HEK293 (cell line): ENCODE data around the gene CCDC122.

Experiments used
- CTCF ChIA-PET: fragments of 350-600 bp; formaldehyde crosslinking; extraction: SDS; loops from one replicate; lab custom pipeline; 2021; ENCODE audit warnings: antibody characterized with exemption; lab: Yijun Ruan, JAX
- POLR2A ChIA-PET: fragments of 300-600 bp; formaldehyde crosslinking; extraction: SDS; loops from one replicate; lab custom pipeline; 2020; ENCODE audit warnings: antibody characterized with exemption, inconsistent platforms; lab: Yijun Ruan, JAX
- H3K27ac ChIP-seq: fragments of 200-500 bp; sonication (Bioruptor generic); 2 replicates; pipeline ENCODE4 v1.5.1; 2014; ENCODE audit warnings: low read depth, low read length, control low read depth, inconsistent platforms; ENCODE audit errors: extremely low read depth
- H3K36me3 ChIP-seq, 2 experiments: fragments of 200-500 bp in 1 of 2; sonication (Bioruptor generic) in 1 of 2; 1 replicate in 1 of 2; 2 replicates in 1 of 2; pipeline ENCODE4 v1.5.1; 2014 to 2017; ENCODE audit warnings: inconsistent platforms in 2 of 2, low read length in 2 of 2; ENCODE audit not compliant: control insufficient read depth in 2 of 2, insufficient read depth in 1 of 2
- H3K4me1 ChIP-seq: fragments of 200-500 bp; sonication (Bioruptor generic); 2 replicates; pipeline ENCODE4 v1.5.1; 2014; ENCODE audit warnings: mild to moderate bottlenecking, low read length, inconsistent platforms; ENCODE audit not compliant: control insufficient read depth, insufficient read depth
- H3K4me3 ChIP-seq: 2 replicates; pipeline ENCODE4 v1.5.1; 2011; ENCODE audit warnings: low read depth, mild to moderate bottlenecking, control low read depth, low read length, moderate library complexity
- H3K9me3 ChIP-seq: fragments of 200-500 bp; sonication (Bioruptor generic); 2 replicates; pipeline ENCODE4 v1.5.1; 2014; ENCODE audit warnings: low read depth, low read length, inconsistent platforms; ENCODE audit not compliant: control insufficient read depth, insufficient read depth
- EGR2 ChIP-seq: fragments of 450-650 bp; formaldehyde crosslinking; IDR thresholded peaks from 2 replicates; pipeline ENCODE4 v1.5.1; 2016; ENCODE audit warnings: low read depth, missing biosample characterization, missing genetic modification characterization
- GFI1B ChIP-seq: fragments of 450-650 bp; formaldehyde crosslinking; IDR thresholded peaks from 2 replicates; pipeline ENCODE4 v1.5.1; 2016; ENCODE audit warnings: missing biosample characterization, missing genetic modification characterization
- GLI4 ChIP-seq: fragments of 450-650 bp; formaldehyde crosslinking; IDR thresholded peaks from 2 replicates; pipeline ENCODE4 v1.5.1; 2016; ENCODE audit warnings: missing biosample characterization, missing genetic modification characterization
- GLIS2 ChIP-seq: fragments of 450-650 bp; formaldehyde crosslinking; IDR thresholded peaks from 2 replicates; pipeline ENCODE4 v1.5.1; 2016; ENCODE audit warnings: missing biosample characterization, missing genetic modification characterization
- HIC1 ChIP-seq: fragments of 450-650 bp; formaldehyde crosslinking; IDR thresholded peaks from 2 replicates; pipeline ENCODE4 v1.5.1; 2016; ENCODE audit warnings: missing biosample characterization, missing genetic modification characterization
- HOXC10 ChIP-seq: sonication (generic); formaldehyde crosslinking; IDR thresholded peaks from 2 replicates; pipeline ENCODE4 v1.8.1; 2023; ENCODE audit warnings: mild to moderate bottlenecking, missing genetic modification reagents
- KLF17 ChIP-seq: fragments of 450-650 bp; formaldehyde crosslinking; IDR thresholded peaks from 2 replicates; pipeline ENCODE4 v1.5.1; 2016; ENCODE audit warnings: missing biosample characterization, missing genetic modification characterization
- MEIS1 ChIP-seq: sonication (generic); formaldehyde crosslinking; IDR thresholded peaks from 2 replicates; pipeline ENCODE4 v1.8.1; 2022; ENCODE audit warnings: missing genetic modification reagents, mild to moderate bottlenecking, borderline replicate concordance
- RBAK ChIP-seq: fragments of 450-650 bp; formaldehyde crosslinking; IDR thresholded peaks from 2 replicates; pipeline ENCODE4 v1.5.1; 2016; ENCODE audit warnings: missing biosample characterization, missing genetic modification characterization
- REST ChIP-seq: fragments of 450-650 bp; formaldehyde crosslinking; IDR thresholded peaks from 2 replicates; pipeline ENCODE4 v1.5.1; 2016; ENCODE audit warnings: missing biosample characterization, missing genetic modification characterization
- SCRT1 ChIP-seq: fragments of 450-650 bp; formaldehyde crosslinking; IDR thresholded peaks from 2 replicates; pipeline ENCODE4 v1.5.1; 2016; ENCODE audit warnings: missing biosample characterization, missing genetic modification characterization, borderline replicate concordance
- ZBTB21 ChIP-seq: fragments of 450-650 bp; formaldehyde crosslinking; IDR thresholded peaks from 2 replicates; pipeline ENCODE4 v1.5.1; 2017; ENCODE audit warnings: missing biosample characterization, missing genetic modification characterization
- ZNF114 ChIP-seq: fragments of 450-650 bp; formaldehyde crosslinking; IDR thresholded peaks from 2 replicates; pipeline ENCODE4 v1.5.0; 2017; ENCODE audit warnings: missing biosample characterization, missing genetic modification characterization
- ZNF121 ChIP-seq: fragments of 450-650 bp; formaldehyde crosslinking; IDR thresholded peaks from 2 replicates; pipeline ENCODE4 v1.5.1; 2016; ENCODE audit warnings: missing biosample characterization, missing genetic modification characterization
- ZNF133 ChIP-seq: fragments of 450-650 bp; formaldehyde crosslinking; IDR thresholded peaks from 2 replicates; pipeline ENCODE4 v1.5.1; 2016; ENCODE audit warnings: missing biosample characterization, missing genetic modification characterization
- ZNF138 ChIP-seq: fragments of 450-650 bp; formaldehyde crosslinking; IDR thresholded peaks from 2 replicates; pipeline ENCODE4 v1.5.1; 2016; ENCODE audit warnings: missing biosample characterization, missing genetic modification characterization, borderline replicate concordance
- ZNF140 ChIP-seq: fragments of 450-650 bp; formaldehyde crosslinking; IDR thresholded peaks from 2 replicates; pipeline ENCODE4 v1.5.1; 2016; ENCODE audit warnings: missing biosample characterization, missing genetic modification characterization
- ZNF146 ChIP-seq: fragments of 450-650 bp; formaldehyde crosslinking; IDR thresholded peaks from 2 replicates; pipeline ENCODE4 v1.5.1; 2016; ENCODE audit warnings: missing biosample characterization, missing genetic modification characterization
- ZNF16 ChIP-seq: fragments of 450-650 bp; formaldehyde crosslinking; IDR thresholded peaks from 2 replicates; pipeline ENCODE4 v1.5.1; 2016; ENCODE audit warnings: low read depth, missing biosample characterization, missing genetic modification characterization
- ZNF214 ChIP-seq: fragments of 450-650 bp; formaldehyde crosslinking; IDR thresholded peaks from 2 replicates; pipeline ENCODE4 v1.5.1; 2017; ENCODE audit warnings: missing biosample characterization, mild to moderate bottlenecking, missing genetic modification characterization, borderline replicate concordance
- ZNF280C ChIP-seq: fragments of 450-650 bp; formaldehyde crosslinking; IDR thresholded peaks from 2 replicates; pipeline ENCODE4 v1.5.1; 2016; ENCODE audit warnings: missing biosample characterization, missing genetic modification characterization
- ZNF335 ChIP-seq: fragments of 450-650 bp; formaldehyde crosslinking; conservative IDR thresholded peaks from 2 replicates; pipeline ENCODE4 v1.5.1; 2016; ENCODE audit warnings: missing biosample characterization, missing genetic modification characterization
- ZNF391 ChIP-seq: fragments of 450-650 bp; formaldehyde crosslinking; IDR thresholded peaks from 2 replicates; pipeline ENCODE4 v1.5.1; 2016; ENCODE audit warnings: low read depth, missing biosample characterization, missing genetic modification characterization, borderline replicate concordance
- ZNF501 ChIP-seq: fragments of 450-650 bp; formaldehyde crosslinking; IDR thresholded peaks from 2 replicates; pipeline ENCODE4 v1.5.1; 2016; ENCODE audit warnings: missing biosample characterization, missing genetic modification characterization
- ZNF660 ChIP-seq: fragments of 450-650 bp; IDR thresholded peaks from 2 replicates; pipeline ENCODE4 v1.5.1; 2018; ENCODE audit warnings: missing biosample characterization, mild to moderate bottlenecking, missing genetic modification characterization
- ZNF664 ChIP-seq: fragments of 450-650 bp; formaldehyde crosslinking; IDR thresholded peaks from 2 replicates; pipeline ENCODE4 v1.5.1; 2016; ENCODE audit warnings: missing biosample characterization, missing genetic modification characterization
- ZNF701 ChIP-seq: fragments of 450-650 bp; formaldehyde crosslinking; IDR thresholded peaks from 2 replicates; pipeline ENCODE4 v1.5.1; 2016; ENCODE audit warnings: missing biosample characterization, missing genetic modification characterization
- ZNF837 ChIP-seq: fragments of 450-650 bp; formaldehyde crosslinking; IDR thresholded peaks from 2 replicates; pipeline ENCODE4 v1.5.1; 2016; ENCODE audit warnings: missing biosample characterization, missing genetic modification characterization
- ZSCAN30 ChIP-seq: fragments of 450-650 bp; IDR thresholded peaks from 2 replicates; pipeline ENCODE4 v1.5.1; 2018; ENCODE audit warnings: missing biosample characterization, mild to moderate bottlenecking, missing genetic modification characterization, moderate library complexity

Gene CCDC122

GRCh38 chr13:43878892-43879754, at the start of gene CCDC122 (continued):
- TF ChIP-seq HIC1 (tag by site-specific recombination) (peak; percentile 94), ZSCAN30 (tag by site-specific recombination) (peak; percentile 72; the same call in 1 of the 2 replicates), ZNF660 (tag by site-specific recombination) (peak; percentile 61; the same call in 1 of the 2 replicates), ZNF121 (peak; percentile 40; the same call in 1 of the 2 replicates), ZNF701 (tag by site-specific recombination) (no peak), GLIS2 (tag by site-specific recombination) (peak; percentile 67; the same call in 1 of the 2 replicates), HOXC10 (CRISPR knock-in tag) (no peak), ZNF501 (peak; percentile 92), EGR2 (peak; percentile 33), MEIS1 (CRISPR knock-in tag) (no peak), ZNF140 (no peak), ZNF16 (tag by site-specific recombination) (no peak), ZNF280C (tag by site-specific recombination) (no peak), GLI4 (tag by site-specific recombination) (no peak), ZBTB21 (tag by site-specific recombination) (0 out of 2 replicates have a peak, but pooled peaks have one; percentile 12), ZNF146 (tag by site-specific recombination) (peak; percentile 2; the same call in 1 of the 2 replicates), ZNF391 (tag by site-specific recombination) (no peak), ZNF114 (tag by site-specific recombination) (no peak), SCRT1 (tag by site-specific recombination) (no peak), KLF17 (tag by site-specific recombination) (0 out of 2 replicates have a peak, but pooled peaks have one; percentile 60), ZNF837 (tag by site-specific recombination) (no peak)

- Histone ChIP-seq H3K4me3 (no peak overlapping the region), H3K27ac (no peak overlapping the region), H3K36me3 (no peaks in the 10 kb centered on the region), H3K4me1 (no peaks in the 10 kb centered on the region), H3K9me3 (no peaks in the 10 kb centered on the region)
- ChIA-PET CTCF (interaction anchor here (1.1 kb wide), 1 partner anchor 19 kb away, joined by 3 read pairs; no protein-coding TSS in a partner anchor), POLR2A (no interaction called here)
- no peak for TF ChIP-seq ZNF133 (tag by site-specific recombination)
- no peak for TF ChIP-seq REST (tag by site-specific recombination)
- no peak for TF ChIP-seq ZNF214
- TF ChIP-seq ZNF138: no peak
- TF ChIP-seq ZNF664 (tag by site-specific recombination): no peak
- TF ChIP-seq RBAK (tag by site-specific recombination): no peak
- TF ChIP-seq GFI1B (tag by site-specific recombination): no peak
- TF ChIP-seq ZNF335 (tag by site-specific recombination): no peak
Observed at GRCh38 chr13:43924549-43925245, 45.2 kb upstream of the CCDC122 start.
